BJ (cell line): ENCODE measurements around the gene TRPM2. TPM values are rescaled to one million over a fixed set of nuclear protein-coding genes. Genes with fewer than 3 reads are reported as not detected.

Source experiments
- CTCF ChIA-PET: fragments of 350-600 bp; formaldehyde crosslinking; extraction: SDS; loops from one replicate; lab custom pipeline; 2021; ENCODE audit warnings: antibody characterized with exemption, inconsistent platforms; lab: Yijun Ruan, JAX
- POLR2A ChIA-PET: fragments of 300-600 bp; sonication (Branson Sonifier 250); formaldehyde crosslinking; extraction: SDS; loops from one replicate; lab custom pipeline; 2021; ENCODE audit warnings: antibody characterized with exemption; lab: Charles Lee
- DNase-seq: peaks from one replicate; pipeline ENCODE4 v3.0.0-alpha.2; 2011; ENCODE audit warnings: low read depth
- H3K27me3 ChIP-seq: 2 replicates; pipeline ENCODE4 v1.6.0; 2011; ENCODE audit warnings: low read length; ENCODE audit not compliant: control insufficient read depth, insufficient read depth
- H3K36me3 ChIP-seq: 2 replicates; pipeline ENCODE4 v1.5.1; 2011; ENCODE audit warnings: low read length; ENCODE audit not compliant: control insufficient read depth, insufficient read depth
- H3K4me3 ChIP-seq: 2 replicates; pipeline ENCODE4 v1.5.1; 2011; ENCODE audit warnings: low read depth, mild to moderate bottlenecking, control low read depth, low read length
- polyA plus RNA-seq: library from polyadenylated mRNA; depleted of rRNA; stranded (reverse); fragments of >200 nt; gene quantifications from 2 replicates; pipeline ENCODE4 v1.2.3, GENCODE V29; 2011
- TF ChIP-seq, protein P1 (sequence below): IDR thresholded peaks from 2 replicates; pipeline ENCODE4 v1.5.1; 2011; ENCODE audit warnings: low read depth, mild to moderate bottlenecking, control low read depth, inconsistent platforms, low read length, moderate library complexity; ENCODE audit not compliant: insufficient read depth

The TRPM2 gene
- polyA plus RNA-seq, 1 experiment: not detected

DNA sequence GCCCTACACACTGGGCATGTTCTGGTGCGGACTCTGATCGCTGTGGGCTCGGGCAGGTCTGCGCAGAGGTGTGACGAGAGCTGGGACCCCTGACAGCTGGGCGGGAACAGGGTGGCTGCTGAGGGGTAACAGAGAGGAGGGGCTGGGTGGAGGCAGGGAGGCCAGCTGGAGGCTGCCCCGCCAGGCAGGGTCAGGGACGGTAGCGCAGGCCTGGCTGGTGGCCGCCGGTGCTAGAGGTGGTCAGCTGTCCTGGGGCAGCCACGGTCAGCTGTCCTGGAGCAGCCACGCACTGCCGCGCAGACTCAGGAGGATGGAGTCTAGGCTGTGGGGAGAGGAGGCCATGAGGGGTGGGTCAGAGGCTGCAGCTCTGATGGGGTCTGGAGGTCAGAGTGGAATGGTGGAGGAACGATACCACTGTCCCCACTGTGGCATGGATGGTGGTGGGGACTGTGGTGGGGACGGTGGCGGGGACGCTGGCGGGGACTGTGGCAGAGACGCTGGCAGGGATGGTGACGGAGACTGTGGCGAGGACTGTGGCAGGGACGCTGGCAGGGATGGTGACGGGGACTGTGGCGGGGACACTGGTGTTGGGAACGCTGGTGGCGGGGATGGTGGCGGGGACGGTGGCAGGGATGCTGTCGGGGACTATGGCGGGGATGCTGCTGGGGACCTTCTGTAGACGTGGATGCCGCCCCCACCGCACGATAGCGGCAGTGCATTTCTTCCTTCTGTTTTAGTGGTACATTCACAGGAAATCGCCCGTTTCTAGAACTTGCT is 80.6 kb downstream of the TRPM2 start:
- TF ChIP-seq, protein P1, sequence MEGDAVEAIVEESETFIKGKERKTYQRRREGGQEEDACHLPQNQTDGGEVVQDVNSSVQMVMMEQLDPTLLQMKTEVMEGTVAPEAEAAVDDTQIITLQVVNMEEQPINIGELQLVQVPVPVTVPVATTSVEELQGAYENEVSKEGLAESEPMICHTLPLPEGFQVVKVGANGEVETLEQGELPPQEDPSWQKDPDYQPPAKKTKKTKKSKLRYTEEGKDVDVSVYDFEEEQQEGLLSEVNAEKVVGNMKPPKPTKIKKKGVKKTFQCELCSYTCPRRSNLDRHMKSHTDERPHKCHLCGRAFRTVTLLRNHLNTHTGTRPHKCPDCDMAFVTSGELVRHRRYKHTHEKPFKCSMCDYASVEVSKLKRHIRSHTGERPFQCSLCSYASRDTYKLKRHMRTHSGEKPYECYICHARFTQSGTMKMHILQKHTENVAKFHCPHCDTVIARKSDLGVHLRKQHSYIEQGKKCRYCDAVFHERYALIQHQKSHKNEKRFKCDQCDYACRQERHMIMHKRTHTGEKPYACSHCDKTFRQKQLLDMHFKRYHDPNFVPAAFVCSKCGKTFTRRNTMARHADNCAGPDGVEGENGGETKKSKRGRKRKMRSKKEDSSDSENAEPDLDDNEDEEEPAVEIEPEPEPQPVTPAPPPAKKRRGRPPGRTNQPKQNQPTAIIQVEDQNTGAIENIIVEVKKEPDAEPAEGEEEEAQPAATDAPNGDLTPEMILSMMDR: no peak
- DNase-seq: no peak
- no peaks in the 10 kb centered on the region for H3K27me3 ChIP-seq
- no peaks in the 10 kb centered on the region for H3K36me3 ChIP-seq
- no peak overlapping the region for H3K4me3 ChIP-seq
- CTCF ChIA-PET: no interaction called here
- POLR2A ChIA-PET: no interaction called here

DNA sequence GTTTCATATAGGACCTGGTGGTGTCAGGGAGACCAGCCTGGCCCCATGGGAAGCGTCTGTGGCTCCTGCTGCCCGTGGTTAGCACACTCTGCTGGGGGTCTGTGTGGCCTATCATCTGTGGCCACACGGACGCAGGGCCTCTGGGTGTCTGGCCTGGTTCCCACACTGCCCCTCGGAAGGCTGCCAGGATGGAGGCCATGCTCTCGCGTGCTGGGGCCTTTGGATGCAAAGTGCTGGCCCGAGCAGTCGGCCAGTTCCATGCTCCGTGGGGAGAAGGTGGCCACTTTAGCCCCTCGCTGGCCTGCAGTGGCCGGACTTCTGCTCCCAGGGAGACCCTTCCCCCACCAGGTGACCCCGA is 81.1 kb downstream of the TRPM2 start:
- no peak for DNase-seq
- no peaks in the 10 kb centered on the region for H3K36me3 ChIP-seq
- H3K27me3 ChIP-seq: no peaks in the 10 kb centered on the region
- no peak overlapping the region for H3K4me3 ChIP-seq
- TF ChIP-seq, protein P1: no peak
- ChIA-PET CTCF (no interaction called here), POLR2A (no interaction called here)

GRCh38 chr21:44434936-44435635 is 81.7 kb downstream of the TRPM2 start:
- CTCF ChIA-PET: no interaction called here
- TF ChIP-seq, protein P1: no peak
- Histone ChIP-seq H3K27me3 (no peaks in the 10 kb centered on the region), H3K36me3 (no peaks in the 10 kb centered on the region), H3K4me3 (no peak overlapping the region)
- POLR2A ChIA-PET: no interaction called here
- DNase-seq: no peak

- no peak for DNase-seq
- Histone ChIP-seq H3K36me3 (no peaks in the 10 kb centered on the region), H3K27me3 (no peaks in the 10 kb centered on the region), H3K4me3 (no peak overlapping the region)
- TF ChIP-seq, protein P1: no peak
- POLR2A ChIA-PET: no interaction called here
- CTCF ChIA-PET: no interaction called here
Observed at GRCh38 chr21:44436111-44436611, 82.7 kb downstream of the TRPM2 start.

DNA sequence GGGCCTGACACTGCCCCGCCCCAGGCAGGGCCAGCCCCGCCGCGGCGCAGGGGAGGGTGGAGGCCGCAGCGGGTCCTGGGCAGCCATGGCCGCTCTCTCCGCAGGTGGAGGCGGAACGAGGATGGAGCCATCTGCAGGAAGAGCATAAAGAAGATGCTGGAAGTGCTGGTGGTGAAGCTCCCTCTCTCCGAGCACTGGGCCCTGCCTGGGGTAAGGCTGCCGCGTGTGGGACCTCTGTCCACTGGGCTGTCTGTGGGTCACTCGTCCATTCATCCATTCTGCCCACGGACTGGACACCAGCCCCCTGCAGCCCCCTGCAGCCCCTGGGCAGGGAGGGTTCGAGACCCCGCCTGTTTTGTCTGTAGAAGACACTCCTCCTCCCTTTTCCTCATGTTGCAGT is 83.5 kb downstream of the TRPM2 start:
- TF ChIP-seq, protein P1: no peak
- DNase-seq: no peak
- POLR2A ChIA-PET: no interaction called here
- Histone ChIP-seq H3K27me3 (no peaks in the 10 kb centered on the region), H3K36me3 (no peaks in the 10 kb centered on the region), H3K4me3 (no peak overlapping the region)
- CTCF ChIA-PET: interaction anchor here (0.8 kb wide), 1 partner anchor 14 kb away, joined by 3 read pairs; no protein-coding TSS in a partner anchor
